Measurements from ENCODE around the gene SEMA4G. TPM values are rescaled to one million over a fixed set of nuclear protein-coding genes. Genes with fewer than 3 reads are reported as not detected.

SEMA4G gene
- total and polyA plus RNA-seq, 2 of the 13 experiments (the other 11 are each of a cell fraction or from before 2014, with no cell fraction given) = 46.2 to 207 TPM

- no peak overlapping the region for H2AFZ ChIP-seq (ENCODE audit: low read length)
- no peak for FAIRE-seq
- TF ChIP-seq ZFP36L2 (CRISPR knock-in tag; IDR thresholded peaks at IDR 0.05) (no peak), TGIF2 (CRISPR knock-in tag; IDR thresholded peaks at IDR 0.05) (no peak; the same call in 1 of the 2 replicates), SRF (IDR thresholded peaks at IDR 0.05; ENCODE audit: low read depth, low read length) (no peak), EEA1 (CRISPR knock-in tag; IDR thresholded peaks at IDR 0.05; ENCODE audit: borderline replicate concordance) (no peak), ZMAT5 (CRISPR knock-in tag; IDR thresholded peaks at IDR 0.05; ENCODE audit: borderline replicate concordance, low read depth) (no peak), IKZF1 (IDR thresholded peaks at IDR 0.05) (no peak), KDM4B (CRISPR knock-in tag; IDR thresholded peaks at IDR 0.05) (no peak), PAXIP1 (CRISPR knock-in tag; conservative IDR thresholded peaks at IDR 0.05) (peak; percentile 26), CHD2 (IDR thresholded peaks at IDR 0.05; ENCODE audit: low read depth, low read length) (no peak), ZNF7 (CRISPR knock-in tag; IDR thresholded peaks at IDR 0.05) (no peak), GLI4 (CRISPR knock-in tag; IDR thresholded peaks at IDR 0.05; ENCODE audit: borderline replicate concordance) (no peak), CHD4 (IDR thresholded peaks at IDR 0.05; ENCODE audit: borderline replicate concordance, low read length) (no peak), FOXC1 (CRISPR knock-in tag; IDR thresholded peaks at IDR 0.05; ENCODE audit: borderline replicate concordance) (no peak), KAT8 (CRISPR knock-in tag; IDR thresholded peaks at IDR 0.05) (no peak), ZNF704 (CRISPR knock-in tag; IDR thresholded peaks at IDR 0.05; ENCODE audit: borderline replicate concordance) (no peak; the same call in 1 of the 2 replicates), ATF2 (CRISPR knock-in tag; IDR thresholded peaks at IDR 0.05) (no peak), RARA (CRISPR knock-in tag; IDR thresholded peaks at IDR 0.05) (peak; percentile 38; the same call in 1 of the 2 replicates)
Observed at GRCh38 chr10:100998183-100998990, 29.1 kb downstream of the SEMA4G start.

More at GRCh38 chr10:100998183-100998990, 29.1 kb downstream of the SEMA4G start:
- Histone ChIP-seq H3K4me3 (replicated peaks in 1 of 3; ENCODE audit: insufficient read depth in 1 of 3, low read depth in 2 of 3, low read length in 3 of 3) (peak overlapping the region; percentile 71 to 99 (median 91)), H4K20me1 (ENCODE audit: insufficient read depth, low read length) (no peaks in the 10 kb centered on the region; the same call in 1 of the 2 replicates), H3K27ac (ENCODE audit: extremely low read length, insufficient read depth, low read length) (peak overlapping the region; percentile 89), H3K4me2 (ENCODE audit: low read depth, low read length) (peak overlapping the region; percentile 98), H3K9ac (ENCODE audit: insufficient read depth, low read depth, low read length) (peak overlapping the region; percentile 95), H3K4me1 (ENCODE audit: insufficient read depth, low read length) (peaks cover 32% of the 10 kb centered on the region), H3K36me3 (replicated peaks in 1 of 2; ENCODE audit: control insufficient read depth in 1 of 2, insufficient read depth in 2 of 2, low read length in 2 of 2) (peaks cover 10 to 16% of the 10 kb centered on the region in 2 experiments), H3K27me3 (ENCODE audit: control insufficient read depth in 1 of 2, insufficient read depth in 2 of 2, low read length in 2 of 2) (no peaks in the 10 kb centered on the region; a peak in 1 of 5 replicates), H3K79me2 (ENCODE audit: insufficient read depth, low read length) (peaks cover 31% of the 10 kb centered on the region), H3K9me3 (ENCODE audit: low read length) (no peaks in the 10 kb centered on the region)
- 1% methylated on average over 24 of the region's 25 CpGs for WGBS (ENCODE audit: low lambda C conversion rate)
- in situ Hi-C loops (cut with HindIII; ENCODE audit: extremely low pct_ligation_motif_present, low pct_unique_long_range_greater_than_20kb) (no loop called here), intact Hi-C loops (cut with micrococcal nuclease; ENCODE audit: unreplicated experiment) (loop anchor here (1.0 kb wide), 1 partner anchor 14 kb away; no protein-coding TSS in a partner anchor)
- CTCF ChIA-PET (ENCODE audit: low intra/inter-chr PET ratio, low total read pairs) = interaction anchor here (0.8 to 8.5 kb wide), 3 partner anchors 14 to 29 kb away, joined by 4 to 240 read pairs (median 4); partner anchors contain the start of gene SEMA4G
- POLR2A ChIA-PET = interaction anchor here (0.5 to 23.0 kb wide), 13 partner anchors 11 to 324 kb away, joined by 3 to 277 read pairs (median 7); partner anchors contain the start of genes KAZALD1, MRPL43, PDZD7 and SEMA4G
- DNase-seq (ENCODE audit: low spot score) (peak; percentile 78), ATAC-seq (peak; percentile 37)
- no TSS peak for BruUV-seq (replicated peaks)
